HG03196 (cell line): ENCODE data around the gene HSBP1L1.

Source experiments
- ATAC-seq: cut with Tn5 transposase; IDR thresholded peaks from one replicate; pipeline ENCODE4 v1.9.1; 2021; ENCODE audit not compliant: unreplicated experiment

The HSBP1L1 gene

GRCh38 chr18:79928563-79928960 lies 35.9 kb upstream of the HSBP1L1 start:
- no peak for ATAC-seq

- ATAC-seq = no peak
These were observed 34.3 kb upstream of the HSBP1L1 start for GRCh38 chr18:79930020-79930642.

GRCh38 chr18:79931475-79931874 lies 33.0 kb upstream of the HSBP1L1 start:
- no peak for ATAC-seq

GRCh38 chr18:79932907-79933306 lies 31.5 kb upstream of the HSBP1L1 start:
- ATAC-seq = no peak

GRCh38 chr18:79933765-79934164 lies 30.7 kb upstream of the HSBP1L1 start:
- ATAC-seq = no peak

- ATAC-seq = no peak
These were observed 29.9 kb upstream of the HSBP1L1 start for GRCh38 chr18:79934311-79935097.

GRCh38 chr18:79935098-79935480 lies 29.4 kb upstream of the HSBP1L1 start:
- ATAC-seq = no peak

- no peak for ATAC-seq
These were observed 28.9 kb upstream of the HSBP1L1 start for GRCh38 chr18:79935499-79935898.

GRCh38 chr18:79935925-79936324 lies 28.5 kb upstream of the HSBP1L1 start:
- ATAC-seq = no peak

- no peak for ATAC-seq
These were observed 27.8 kb upstream of the HSBP1L1 start for GRCh38 chr18:79936641-79937040.

- no peak for ATAC-seq
These were observed 27.2 kb upstream of the HSBP1L1 start for GRCh38 chr18:79937103-79937860.

- no peak for ATAC-seq
These were observed 26.2 kb upstream of the HSBP1L1 start for GRCh38 chr18:79938196-79938595.

GRCh38 chr18:79939096-79939495 lies 25.3 kb upstream of the HSBP1L1 start:
- ATAC-seq = no peak

GRCh38 chr18:79940126-79940813 lies 24.2 kb upstream of the HSBP1L1 start:
- no peak for ATAC-seq

GRCh38 chr18:79940814-79941472 lies 23.5 kb upstream of the HSBP1L1 start:
- no peak for ATAC-seq

- ATAC-seq = no peak
These were observed 22.8 kb upstream of the HSBP1L1 start for GRCh38 chr18:79941473-79942119.

- ATAC-seq = no peak
These were observed 22.2 kb upstream of the HSBP1L1 start for GRCh38 chr18:79942211-79942610.

GRCh38 chr18:79942786-79943607 lies 21.4 kb upstream of the HSBP1L1 start:
- no peak for ATAC-seq

GRCh38 chr18:79943608-79944125 lies 20.8 kb upstream of the HSBP1L1 start:
- ATAC-seq = no peak
